ENCODE data around the gene CHST11. TPM values are rescaled to one million over a fixed set of nuclear protein-coding genes. Genes with fewer than 3 reads are reported as not detected.
A peak's percentile ranks its signal among the peaks of the same experiment; 100 is the strongest.

CHST11 gene
- total and polyA plus RNA-seq, 9 of the 15 experiments (the other 6 are each of a cell fraction or from before 2014, with no cell fraction given): 2.3 to 38.7 (median 15.0) TPM

DNA sequence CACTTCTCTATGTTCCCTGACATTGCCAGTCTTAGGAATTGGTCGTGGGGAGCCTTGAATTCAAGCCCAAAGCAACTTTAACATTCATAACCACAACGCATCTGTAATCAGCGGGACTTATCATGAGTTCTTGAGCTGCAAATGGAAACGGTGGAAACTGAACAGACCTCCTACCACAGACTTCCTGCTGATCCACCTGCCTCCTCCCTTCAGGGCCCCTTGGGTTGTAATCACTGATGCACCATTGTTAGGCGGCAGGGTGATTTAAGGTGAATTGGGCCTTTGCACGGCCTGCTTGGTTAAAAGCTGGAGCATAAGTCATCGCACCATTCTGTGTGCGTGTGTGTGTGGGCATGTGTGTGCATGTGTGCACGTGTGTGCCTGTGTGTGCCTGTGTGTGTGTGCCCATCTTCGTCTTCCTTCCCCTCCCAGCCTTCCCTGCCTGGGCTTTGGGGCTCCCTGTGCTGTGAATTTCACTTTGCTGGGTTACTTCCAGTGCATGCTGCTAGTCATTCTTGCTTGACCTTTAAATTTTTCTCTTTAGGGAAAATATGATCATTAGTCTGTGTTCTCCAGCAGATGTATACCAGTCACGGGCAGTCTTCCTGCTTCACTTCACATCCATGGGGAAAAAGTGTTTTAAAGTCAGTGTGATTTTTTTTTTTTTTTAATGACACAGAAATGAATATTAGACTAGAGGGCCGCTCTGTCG lies 29.1 kb downstream of the CHST11 start (continued):
- TF ChIP-seq SMARCE1 (IDR thresholded peaks at IDR 0.05) (peak; percentile 18; the same call in 1 of the 2 replicates), CTBP1 (IDR thresholded peaks at IDR 0.05; ENCODE audit: borderline replicate concordance) (peak; percentile 77; the same call in 1 of the 2 replicates), MYBL2 (IDR thresholded peaks at IDR 0.05; ENCODE audit: low read depth) (no peak), MYBL2 (CRISPR knock-in tag; IDR thresholded peaks at IDR 0.05; ENCODE audit: borderline replicate concordance) (no peak), EHMT2 (IDR thresholded peaks at IDR 0.05) (0 out of 2 replicates have a peak, but pooled peaks have one; percentile 3), GTF2F1 (IDR thresholded peaks at IDR 0.05; ENCODE audit: low read depth, low read length) (no peak), ARID1B (IDR thresholded peaks at IDR 0.05) (peak; percentile 44), ZEB2 (IDR thresholded peaks at IDR 0.05) (peak; percentile 61; the same call in 1 of the 2 replicates), ZNF707 (CRISPR knock-in tag; conservative IDR thresholded peaks at IDR 0.05) (no peak), TCF7 (IDR thresholded peaks at IDR 0.05; ENCODE audit: borderline replicate concordance) (no peak), RNF2 (IDR thresholded peaks at IDR 0.05) (peak; percentile 72; the same call in 1 of the 2 replicates), ETV6 (IDR thresholded peaks at IDR 0.05; ENCODE audit: borderline replicate concordance in 1 of 2, low read depth in 2 of 2, low read length in 1 of 2) (0 out of 4 replicates have a peak, but pooled peaks of 1 of the 2 experiments have one; percentile 36), ETV6 (CRISPR knock-in tag; IDR thresholded peaks at IDR 0.05; ENCODE audit: borderline replicate concordance) (no peak), MAZ (CRISPR knock-in tag; conservative IDR thresholded peaks at IDR 0.05 in 1 of 2, IDR thresholded peaks at IDR 0.05 in 1 of 2) (0 out of 4 replicates have a peak, but pooled peaks of 1 of the 2 experiments have one; percentile 36)
- TF ChIP-seq, protein P1, sequence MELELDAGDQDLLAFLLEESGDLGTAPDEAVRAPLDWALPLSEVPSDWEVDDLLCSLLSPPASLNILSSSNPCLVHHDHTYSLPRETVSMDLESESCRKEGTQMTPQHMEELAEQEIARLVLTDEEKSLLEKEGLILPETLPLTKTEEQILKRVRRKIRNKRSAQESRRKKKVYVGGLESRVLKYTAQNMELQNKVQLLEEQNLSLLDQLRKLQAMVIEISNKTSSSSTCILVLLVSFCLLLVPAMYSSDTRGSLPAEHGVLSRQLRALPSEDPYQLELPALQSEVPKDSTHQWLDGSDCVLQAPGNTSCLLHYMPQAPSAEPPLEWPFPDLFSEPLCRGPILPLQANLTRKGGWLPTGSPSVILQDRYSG (tag; conservative IDR thresholded peaks at IDR 0.05; ENCODE audit: low read depth): 0 out of 2 replicates have a peak, but pooled peaks have one; percentile 13
- TF ChIP-seq, protein P2, sequence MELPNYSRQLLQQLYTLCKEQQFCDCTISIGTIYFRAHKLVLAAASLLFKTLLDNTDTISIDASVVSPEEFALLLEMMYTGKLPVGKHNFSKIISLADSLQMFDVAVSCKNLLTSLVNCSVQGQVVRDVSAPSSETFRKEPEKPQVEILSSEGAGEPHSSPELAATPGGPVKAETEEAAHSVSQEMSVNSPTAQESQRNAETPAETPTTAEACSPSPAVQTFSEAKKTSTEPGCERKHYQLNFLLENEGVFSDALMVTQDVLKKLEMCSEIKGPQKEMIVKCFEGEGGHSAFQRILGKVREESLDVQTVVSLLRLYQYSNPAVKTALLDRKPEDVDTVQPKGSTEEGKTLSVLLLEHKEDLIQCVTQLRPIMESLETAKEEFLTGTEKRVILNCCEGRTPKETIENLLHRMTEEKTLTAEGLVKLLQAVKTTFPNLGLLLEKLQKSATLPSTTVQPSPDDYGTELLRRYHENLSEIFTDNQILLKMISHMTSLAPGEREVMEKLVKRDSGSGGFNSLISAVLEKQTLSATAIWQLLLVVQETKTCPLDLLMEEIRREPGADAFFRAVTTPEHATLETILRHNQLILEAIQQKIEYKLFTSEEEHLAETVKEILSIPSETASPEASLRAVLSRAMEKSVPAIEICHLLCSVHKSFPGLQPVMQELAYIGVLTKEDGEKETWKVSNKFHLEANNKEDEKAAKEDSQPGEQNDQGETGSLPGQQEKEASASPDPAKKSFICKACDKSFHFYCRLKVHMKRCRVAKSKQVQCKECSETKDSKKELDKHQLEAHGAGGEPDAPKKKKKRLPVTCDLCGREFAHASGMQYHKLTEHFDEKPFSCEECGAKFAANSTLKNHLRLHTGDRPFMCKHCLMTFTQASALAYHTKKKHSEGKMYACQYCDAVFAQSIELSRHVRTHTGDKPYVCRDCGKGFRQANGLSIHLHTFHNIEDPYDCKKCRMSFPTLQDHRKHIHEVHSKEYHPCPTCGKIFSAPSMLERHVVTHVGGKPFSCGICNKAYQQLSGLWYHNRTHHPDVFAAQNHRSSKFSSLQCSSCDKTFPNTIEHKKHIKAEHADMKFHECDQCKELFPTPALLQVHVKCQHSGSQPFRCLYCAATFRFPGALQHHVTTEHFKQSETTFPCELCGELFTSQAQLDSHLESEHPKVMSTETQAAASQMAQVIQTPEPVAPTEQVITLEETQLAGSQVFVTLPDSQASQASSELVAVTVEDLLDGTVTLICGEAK (IDR thresholded peaks at IDR 0.05): peak; percentile 56
- TF ChIP-seq, protein P2 (CRISPR knock-in tag; IDR thresholded peaks at IDR 0.05): no peak
- TF ChIP-seq, protein P3, sequence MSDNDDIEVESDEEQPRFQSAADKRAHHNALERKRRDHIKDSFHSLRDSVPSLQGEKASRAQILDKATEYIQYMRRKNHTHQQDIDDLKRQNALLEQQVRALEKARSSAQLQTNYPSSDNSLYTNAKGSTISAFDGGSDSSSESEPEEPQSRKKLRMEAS (CRISPR knock-in tag; IDR thresholded peaks at IDR 0.05): peak; percentile 56
